Ovary (tissue), 3 donors: ENCODE data around the gene VPS13A.

Source experiments
- CTCF ChIP-seq, 3 donors: fragments of 450-650 bp in 2 of 3; fragments of 200-600 bp in 1 of 3; IDR thresholded peaks; one replicate each; pipeline versions ENCODE4 v1.5.1 to v1.8.0; 2016 to 2022; ENCODE audit warnings: antibody characterized with exemption in 3 of 3, mild to moderate bottlenecking in 1 of 3
- POLR2A ChIP-seq: fragments of 450-650 bp; IDR thresholded peaks from one replicate; pipeline ENCODE4 v1.6.1; 2017; ENCODE audit warnings: antibody characterized with exemption, mild to moderate bottlenecking, moderate library complexity
- donor health status: DM: no; HTN: no; CAD: no.

- no peak for TF ChIP-seq CTCF (IDR thresholded peaks at IDR 0.05)
- no peak for TF ChIP-seq POLR2A
Measured at GRCh38 chr9:77194423-77194822, 17.1 kb downstream of the VPS13A start.
